A673 (cell line): ENCODE data around the gene CARD16. TPM values are rescaled to one million over a fixed set of nuclear protein-coding genes. Genes with fewer than 3 reads are reported as not detected.

Experiments
- BruUV-seq: library from RNA; stranded (reverse); fragments of 400-500 nt; replicated peaks from 2 replicates; lab custom pipeline; 2021; lab: Mats Ljungman, UMichigan
- CTCF ChIA-PET: fragments of 300-600 bp; sonication (Branson Sonifier 250); formaldehyde crosslinking; loops from one replicate; lab custom pipeline; 2022; ENCODE audit warnings: antibody characterized with exemption; lab: Charles Lee
- POLR2A ChIA-PET: fragments of 300-600 bp; sonication (Branson Sonifier 250); formaldehyde crosslinking; loops from one replicate; lab custom pipeline; 2022; ENCODE audit warnings: antibody characterized with exemption; ENCODE audit not compliant: low non-redundant PET; lab: Charles Lee
- DNase-seq: peaks from one replicate; pipeline ENCODE4 v3.0.0-alpha.2; 2015; ENCODE audit warnings: low spot score
- H3K27ac ChIP-seq: fragments of 200-600 bp; sonication (generic); 2 replicates; pipeline ENCODE4 v1.5.1; 2016; ENCODE audit warnings: mixed run types, low read depth, mild to moderate bottlenecking, mixed read lengths, antibody characterized with exemption, low read length; ENCODE audit not compliant: poor library complexity, severe bottlenecking
- H3K27me3 ChIP-seq: fragments of 200-600 bp; sonication (generic); replicated peaks from 2 replicates; pipeline ENCODE4 v1.6.1; 2017; ENCODE audit warnings: mixed run types, low read depth, mild to moderate bottlenecking, mixed read lengths, antibody characterized with exemption, low read length; ENCODE audit not compliant: insufficient read depth, poor library complexity
- H3K36me3 ChIP-seq: fragments of 200-600 bp; sonication (generic); 2 replicates; pipeline ENCODE4 v1.6.1; 2016; ENCODE audit warnings: mixed run types, mild to moderate bottlenecking, mixed read lengths, antibody characterized with exemption, low read length; ENCODE audit not compliant: insufficient read depth, poor library complexity, severe bottlenecking
- H3K4me1 ChIP-seq: fragments of 200-600 bp; sonication (generic); 2 replicates; pipeline ENCODE4 v1.6.1; 2017; ENCODE audit warnings: mixed run types, mild to moderate bottlenecking, mixed read lengths, antibody characterized with exemption, low read length; ENCODE audit not compliant: insufficient read depth, poor library complexity, severe bottlenecking
- H3K4me3 ChIP-seq: fragments of 200-600 bp; sonication (generic); 2 replicates; pipeline ENCODE4 v1.5.1; 2016; ENCODE audit warnings: low read depth, mixed run types, mild to moderate bottlenecking, mixed read lengths, low read length; ENCODE audit not compliant: poor library complexity, severe bottlenecking
- H3K9me3 ChIP-seq: fragments of 200-600 bp; sonication (generic); 2 replicates; pipeline ENCODE4 v1.6.1; 2016; ENCODE audit warnings: mixed run types, low read depth, mild to moderate bottlenecking, mixed read lengths, antibody characterized with exemption, low read length; ENCODE audit not compliant: poor library complexity, severe bottlenecking
- CTCF ChIP-seq: fragments of 300-800, 200-600 bp; sonication (generic); conservative IDR thresholded peaks from 2 replicates; pipeline ENCODE4 v1.5.1; 2017; ENCODE audit warnings: low read depth, mild to moderate bottlenecking, antibody characterized with exemption, low read length, moderate library complexity, mixed read lengths
- EZH2 ChIP-seq: fragments of 200-600 bp; sonication (generic); IDR thresholded peaks from 2 replicates; pipeline ENCODE4 v1.6.1; 2017; ENCODE audit warnings: borderline replicate concordance, low read depth, mild to moderate bottlenecking, mixed read lengths, antibody characterized with exemption, low read length; ENCODE audit not compliant: poor library complexity, severe bottlenecking
- intact Hi-C: fragments of 100-400 bp; cut with micrococcal nuclease; formaldehyde crosslinking; loops from one replicate; pipeline ENCODE4 v1.10.0; 2022; ENCODE audit not compliant: unreplicated experiment
- total RNA-seq: library from RNA; stranded (reverse); gene quantifications from 2 replicates; pipeline ENCODE4 v1.2.3, GENCODE V29; 2021

Gene CARD16
- total RNA-seq, 1 experiment from 2014 or later: 8.0 TPM

DNA sequence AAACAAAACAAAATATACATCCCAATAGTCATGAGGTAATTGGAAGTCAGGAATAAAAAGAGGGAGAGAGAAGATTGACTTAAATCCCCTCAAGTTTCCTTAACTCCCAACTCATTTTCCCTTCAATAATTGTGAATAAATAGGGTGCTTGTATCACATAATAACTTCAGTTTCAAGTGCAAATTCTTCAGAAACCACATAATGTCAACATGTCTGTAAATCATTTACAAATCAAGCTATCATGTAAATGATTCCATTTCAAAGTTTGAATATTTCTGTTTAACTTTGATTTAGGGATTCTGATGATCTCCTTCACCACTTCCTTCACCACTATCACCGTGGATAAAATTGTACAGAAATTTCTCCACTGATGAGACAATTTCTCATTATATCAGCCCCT lies 45.4 kb downstream of the CARD16 start:
- intact Hi-C loops: loop anchor here (5.0 kb wide), 2 partner anchors 318 to 863 kb away; no protein-coding TSS in a partner anchor

DNA sequence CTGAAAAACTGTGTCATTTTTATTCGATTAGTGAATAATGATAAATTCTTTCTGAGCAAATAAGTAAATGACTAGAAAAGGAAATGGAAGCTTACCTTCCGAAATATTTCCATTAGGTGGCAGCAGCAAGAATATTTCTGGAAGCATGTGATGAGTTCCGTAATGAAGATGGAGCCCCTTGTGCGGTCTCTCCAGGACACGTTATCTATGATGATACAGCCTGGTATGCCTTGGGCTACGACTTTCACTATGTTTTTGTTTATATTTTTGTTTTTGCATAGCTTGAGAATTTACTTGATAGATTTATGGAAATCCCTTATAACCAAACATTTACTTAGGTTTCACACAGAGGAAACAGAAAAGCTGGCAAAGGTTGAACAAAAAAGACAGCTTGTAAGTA lies 47.8 kb downstream of the CARD16 start:
- BruUV-seq: no TSS peak
- ChIA-PET CTCF (no interaction called here), POLR2A (no interaction called here)
- Histone ChIP-seq H3K36me3 (no peaks in the 10 kb centered on the region), H3K4me3 (no peak overlapping the region), H3K27ac (no peak overlapping the region), H3K9me3 (no peaks in the 10 kb centered on the region), H3K4me1 (no peaks in the 10 kb centered on the region), H3K27me3 (no peaks in the 10 kb centered on the region)
- TF ChIP-seq CTCF (peak; percentile 62), EZH2 (no peak)
- DNase-seq: peak; percentile 74
- intact Hi-C loops: loop anchor here (5.0 kb wide), 2 partner anchors 320 to 865 kb away; no protein-coding TSS in a partner anchor

More for the DNA sequence above, 45.4 kb downstream of the CARD16 start:
- H3K9me3 ChIP-seq: no peaks in the 10 kb centered on the region
- H3K36me3 ChIP-seq: no peaks in the 10 kb centered on the region
- POLR2A ChIA-PET: no interaction called here
- DNase-seq: no peak
- TF ChIP-seq CTCF (no peak), EZH2 (no peak)
- H3K4me3 ChIP-seq: no peak overlapping the region
- no peaks in the 10 kb centered on the region for H3K27me3 ChIP-seq
- no peaks in the 10 kb centered on the region for H3K4me1 ChIP-seq
- no peak overlapping the region for H3K27ac ChIP-seq
- no TSS peak for BruUV-seq
- CTCF ChIA-PET: no interaction called here

GRCh38 chr11:104995001-104995408 lies 50.1 kb downstream of the CARD16 start:
- no peaks in the 10 kb centered on the region for H3K4me1 ChIP-seq
- TF ChIP-seq EZH2 (no peak), CTCF (no peak)
- H3K27ac ChIP-seq: no peak overlapping the region
- no TSS peak for BruUV-seq
- H3K4me3 ChIP-seq: no peak overlapping the region
- ChIA-PET POLR2A (interaction anchor here (0.6 kb wide), 1 partner anchor 530 kb away, joined by 3 read pairs; no protein-coding TSS in a partner anchor), CTCF (no interaction called here)
- DNase-seq: peak; percentile 24
- H3K9me3 ChIP-seq: no peaks in the 10 kb centered on the region
- intact Hi-C loops: loop anchor here (5.0 kb wide), 2 partner anchors 322 to 867 kb away; no protein-coding TSS in a partner anchor
- H3K27me3 ChIP-seq: peaks cover 11% of the 10 kb centered on the region
- no peaks in the 10 kb centered on the region for H3K36me3 ChIP-seq
